Sigmoid colon (tissue), 7 donors: ENCODE results near the gene GEMIN4. TPM values are rescaled to one million over a fixed set of nuclear protein-coding genes. Genes with fewer than 3 reads are reported as not detected.

Experiments used
- DNase-seq: peaks from one replicate; pipeline ENCODE4 v3.0.0-alpha.2; 2019
- H3K27ac ChIP-seq, 4 donors: fragments of 200-600 bp; sonication (generic); one replicate each; pipeline ENCODE4 v1.5.1; 2016 to 2019; ENCODE audit warnings: mild to moderate bottlenecking in 1 of 4
- H3K27me3 ChIP-seq, 3 donors: fragments of 200-600 bp; sonication (generic); one replicate each; pipeline ENCODE4 v1.5.1; 2019; ENCODE audit warnings: mild to moderate bottlenecking in 1 of 3
- H3K36me3 ChIP-seq, 4 donors: fragments of 200-600 bp; sonication (generic); one replicate each; pipeline ENCODE4 v1.5.1; 2016 to 2019
- H3K4me1 ChIP-seq, 4 donors: fragments of 200-600 bp; sonication (generic); one replicate each; pipeline ENCODE4 v1.5.1; 2017 to 2019
- H3K4me3 ChIP-seq, 4 donors: fragments of 200-600 bp; sonication (generic); one replicate each; pipeline ENCODE4 v1.5.1; 2017 to 2019; ENCODE audit warnings: mild to moderate bottlenecking in 2 of 4, moderate library complexity in 1 of 4
- H3K9me3 ChIP-seq, 4 donors: fragments of 200-600 bp in 3 of 4; sonication (generic) in 3 of 4; one replicate each; pipeline versions ENCODE4 v1.5.1 to v1.6.1; 2013 to 2019
- CTCF ChIP-seq, 4 experiments: fragments of 450-650 bp in 3 of 4; fragments of 200-600 bp in 1 of 4; IDR thresholded peaks; one replicate each; pipeline ENCODE4 v1.5.1; 2016 to 2019; ENCODE audit warnings: antibody characterized with exemption in 4 of 4, mild to moderate bottlenecking in 3 of 4, moderate library complexity in 2 of 4
- EP300 ChIP-seq, 4 donors: sonication (generic); formaldehyde crosslinking; IDR thresholded peaks; one replicate each; pipeline ENCODE4 v1.6.1; 2017; ENCODE audit warnings: antibody characterized with exemption in 4 of 4
- POLR2A ChIP-seq, 2 donors: fragments of 450-650 bp; IDR thresholded peaks; one replicate each; pipeline ENCODE4 v1.6.1; 2016; ENCODE audit warnings: antibody characterized with exemption in 2 of 2, mild to moderate bottlenecking in 2 of 2, moderate library complexity in 2 of 2
- POLR2AphosphoS5 ChIP-seq, 4 donors: sonication (generic); formaldehyde crosslinking; IDR thresholded peaks; one replicate each; pipeline ENCODE4 v1.6.1; 2017; ENCODE audit warnings: antibody characterized with exemption in 4 of 4
- WGBS, 2 donors: extraction: QIAGEN DNeasy Blood & Tissue Kit; methylation state at CpG; one replicate each; pipeline ENCODE4 v1.1.7; 2013; 5-methylcytosine and 5-hydroxymethylcytosine counted together
- intact Hi-C: fragments of 100-400 bp; cut with DNase I; formaldehyde crosslinking; loops from one replicate; pipeline ENCODE4 v1.15.1; 2023
- polyA plus RNA-seq, 3 donors: library from polyadenylated mRNA; stranded (reverse); fragments of 200-250 nt; gene quantifications; one replicate each; pipeline ENCODE4 v1.2.3, GENCODE V29; 2013
- total RNA-seq, 4 donors: library from RNA; depleted of rRNA; stranded (reverse); fragments of >200 nt; gene quantifications; one replicate each; pipeline ENCODE4 v1.1.0, GENCODE V29; 2016
- donor health status: healthy with polysubstance abuse.
- donor health status: Bipolar disorder and iron deficiency.
- donor health status: healthy.

GEMIN4 gene
- total and polyA plus RNA-seq, 7 donors, result 3.0 to 19.4 (median 14.0) TPM

GRCh38 chr17:718075-718474 lies 34.0 kb downstream of the GEMIN4 start:
- TF ChIP-seq POLR2A (IDR thresholded peaks at IDR 0.05) (no peak), CTCF (IDR thresholded peaks at IDR 0.05) (no peak), POLR2AphosphoS5 (IDR thresholded peaks at IDR 0.05) (no peak), EP300 (IDR thresholded peaks at IDR 0.05) (no peak)
- no peak overlapping the region for H3K4me3 ChIP-seq
- WGBS, 2 donors, result 72 to 88% methylated on average over 5 of the region's 5 CpGs
- H3K36me3 ChIP-seq, result no peaks in the 10 kb centered on the region
- DNase-seq, result no peak
- H3K9me3 ChIP-seq, result no peaks in the 10 kb centered on the region
- H3K27me3 ChIP-seq, result no peaks in the 10 kb centered on the region
- peaks cover 0 to 26% (median 23%) of the 10 kb centered on the region in 4 donors for H3K4me1 ChIP-seq
- H3K27ac ChIP-seq, result no peak overlapping the region
- intact Hi-C loops, result loop anchor here (5.0 kb wide), 1 partner anchor 34 kb away; the partner anchor contains the start of gene GEMIN4

GRCh38 chr17:708132-708531 lies 43.9 kb downstream of the GEMIN4 start:
- no peaks in the 10 kb centered on the region for H3K9me3 ChIP-seq
- H3K27ac ChIP-seq, result no peak overlapping the region
- no peak for DNase-seq
- peaks cover 0 to 7% (median 6%) of the 10 kb centered on the region in 4 donors for H3K4me1 ChIP-seq
- no peak overlapping the region for H3K4me3 ChIP-seq
- 82 to 84% methylated on average over 5 of the region's 5 CpGs for WGBS, 2 donors
- TF ChIP-seq CTCF (IDR thresholded peaks at IDR 0.05) (no peak), POLR2A (IDR thresholded peaks at IDR 0.05) (no peak), POLR2AphosphoS5 (IDR thresholded peaks at IDR 0.05) (no peak), EP300 (IDR thresholded peaks at IDR 0.05) (no peak)
- intact Hi-C loops, result no loop called here
- H3K27me3 ChIP-seq, result no peaks in the 10 kb centered on the region
- peaks cover 0 to 44% (median 9%) of the 10 kb centered on the region in 4 donors for H3K36me3 ChIP-seq

- TF ChIP-seq POLR2A (IDR thresholded peaks at IDR 0.05), result no peak
- TF ChIP-seq POLR2AphosphoS5 (IDR thresholded peaks at IDR 0.05), result no peak
- Histone ChIP-seq H3K27ac (no peak overlapping the region), H3K9me3 (no peaks in the 10 kb centered on the region), H3K4me3 (no peak overlapping the region), H3K27me3 (no peaks in the 10 kb centered on the region), H3K36me3 (peaks cover 0 to 45% (median 9%) of the 10 kb centered on the region in 4 donors), H3K4me1 (no peaks in the 10 kb centered on the region)
- intact Hi-C loops, result no loop called here
- no peak for DNase-seq
- WGBS, 2 donors, result 79 to 91% methylated on average over 6 of the region's 6 CpGs
Measured at GRCh38 chr17:705863-706262, 46.2 kb downstream of the GEMIN4 start.

GRCh38 chr17:705011-705410 lies 47.1 kb downstream of the GEMIN4 start:
- intact Hi-C loops, result no loop called here
- no peaks in the 10 kb centered on the region for H3K27me3 ChIP-seq
- H3K9me3 ChIP-seq, result no peaks in the 10 kb centered on the region
- no peak overlapping the region for H3K4me3 ChIP-seq
- TF ChIP-seq POLR2AphosphoS5 (IDR thresholded peaks at IDR 0.05) (no peak), EP300 (IDR thresholded peaks at IDR 0.05) (no peak), POLR2A (IDR thresholded peaks at IDR 0.05) (no peak), CTCF (IDR thresholded peaks at IDR 0.05) (no peak)
- 89 to 96% methylated on average over 1 of the region's 1 CpG for WGBS, 2 donors
- no peak for DNase-seq
- peaks cover 0 to under 1% (median 0%) of the 10 kb centered on the region in 4 donors for H3K4me1 ChIP-seq
- no peak overlapping the region for H3K27ac ChIP-seq
- peaks cover 0 to 38% (median 9%) of the 10 kb centered on the region in 4 donors for H3K36me3 ChIP-seq

GRCh38 chr17:704111-704864 lies 47.8 kb downstream of the GEMIN4 start:
- Histone ChIP-seq H3K36me3 (peaks cover 0 to 31% (median 7%) of the 10 kb centered on the region in 4 donors), H3K9me3 (no peaks in the 10 kb centered on the region), H3K4me1 (peaks cover 0 to 6% (median 0%) of the 10 kb centered on the region in 4 donors), H3K27me3 (no peaks in the 10 kb centered on the region), H3K27ac (no peak overlapping the region), H3K4me3 (no peak overlapping the region)
- no peak for DNase-seq
- intact Hi-C loops, result no loop called here
- no peak for TF ChIP-seq CTCF (IDR thresholded peaks at IDR 0.05)
- TF ChIP-seq POLR2AphosphoS5 (IDR thresholded peaks at IDR 0.05), result no peak
- TF ChIP-seq EP300 (IDR thresholded peaks at IDR 0.05), result no peak
- no peak for TF ChIP-seq POLR2A (IDR thresholded peaks at IDR 0.05)
- WGBS, 2 donors, result 78 to 88% methylated on average over 4 of the region's 4 CpGs
